NCI-H2029 (cell line): ENCODE data around the gene DNLZ.
A peak's percentile ranks its signal among the peaks of the same experiment; 100 is the strongest.
"Not testable (repeated sequence)": the region's sequence is repeated elsewhere in the genome, so short reads cannot be mapped to it uniquely, and the experiment has no call there.

Experiments
- DNase-seq: peaks from one replicate; lab custom pipeline; 2025; lab: John Stamatoyannopoulos, UW

DNLZ gene

GRCh38 chr9:136363106-136363948 is at the start of gene DNLZ:
Gene DNLZ, minus strand, starts transcription at chr9:136363744. Its CDS starts 30 bp downstream, at chr9:136363714.
- DNase-seq: peak; percentile 93

- DNase-seq: no peak
These were observed 49.4 kb upstream of the DNLZ start for GRCh38 chr9:136412962-136413361.

GRCh38 chr9:136411378-136411777 is 47.8 kb upstream of the DNLZ start:
- no peak for DNase-seq

- peak; percentile 89 for DNase-seq
These were observed 47.1 kb upstream of the DNLZ start, which contains the start of the genes ENTR1 and PMPCA for GRCh38 chr9:136410500-136411287. Gene ENTR1, minus strand, starts transcription at chr9:136410614. Its CDS starts 217 bp downstream, at chr9:136410397. Gene PMPCA, plus strand, starts transcription at chr9:136410658. Its CDS starts 11 bp downstream, at chr9:136410669.

GRCh38 chr9:136409557-136410455 is 46.3 kb upstream of the DNLZ start:
- no peak for DNase-seq

GRCh38 chr9:136407911-136408310 is 44.4 kb upstream of the DNLZ start:
- DNase-seq: no peak

- not testable (repeated sequence) for DNase-seq
These were observed 43.5 kb upstream of the DNLZ start for GRCh38 chr9:136407061-136407460.

GRCh38 chr9:136405904-136406303 is 42.4 kb upstream of the DNLZ start:
- not testable (repeated sequence) for DNase-seq

GRCh38 chr9:136405481-136405880 is 41.9 kb upstream of the DNLZ start:
- DNase-seq: no peak

- DNase-seq: no peak
These were observed 41.2 kb upstream of the DNLZ start for GRCh38 chr9:136404801-136405136.

GRCh38 chr9:136403915-136404800 is 40.6 kb upstream of the DNLZ start:
- DNase-seq: no peak

- no peak for DNase-seq
These were observed 40.0 kb upstream of the DNLZ start for GRCh38 chr9:136403538-136403914.

- no peak for DNase-seq
These were observed 38.5 kb upstream of the DNLZ start for GRCh38 chr9:136402067-136402466.

- DNase-seq: no peak
These were observed 37.8 kb upstream of the DNLZ start for GRCh38 chr9:136401173-136401922.

GRCh38 chr9:136400038-136400834 is 36.7 kb upstream of the DNLZ start, which contains the start of gene SNAPC4:
Gene SNAPC4, minus strand, starts transcription at chr9:136400170. Its CDS starts 1,742 bp downstream, at chr9:136398428.
- DNase-seq: peak; percentile 86

GRCh38 chr9:136399176-136400037 is 35.9 kb upstream of the DNLZ start:
- DNase-seq: no peak

- DNase-seq: no peak
These were observed 34.7 kb upstream of the DNLZ start for GRCh38 chr9:136398286-136398685.

- DNase-seq: no peak
These were observed 34.1 kb upstream of the DNLZ start for GRCh38 chr9:136397643-136398042.
